ENCODE results near the gene SLC39A9.

GRCh38 chr14:69473946-69474345 is 75.5 kb downstream of the SLC39A9 start:
- TF ChIP-seq CTCF (IDR thresholded peaks at IDR 0.05; ENCODE audit: poor library complexity, severe bottlenecking) (no peak), TAF1 (IDR thresholded peaks at IDR 0.05; ENCODE audit: low read depth) (no peak), RAD21 (conservative IDR thresholded peaks at IDR 0.05) (no peak), POLR2AphosphoS5 (IDR thresholded peaks at IDR 0.05) (no peak), EP300 (conservative IDR thresholded peaks at IDR 0.05; ENCODE audit: poor library complexity, severe bottlenecking) (no peak), EZH2 (IDR thresholded peaks at IDR 0.05; ENCODE audit: borderline replicate concordance, insufficient read depth, low read length, poor library complexity, severe bottlenecking) (no peak), REST (IDR thresholded peaks at IDR 0.05; ENCODE audit: borderline replicate concordance) (no peak), MXI1 (conservative IDR thresholded peaks at IDR 0.05; ENCODE audit: poor library complexity, severe bottlenecking) (no peak)
